ENCODE measurements around the gene HSD17B11. TPM values are rescaled to one million over a fixed set of nuclear protein-coding genes. Genes with fewer than 3 reads are reported as not detected.
"Not testable (repeated sequence)": the region's sequence is repeated elsewhere in the genome, so short reads cannot be mapped to it uniquely, and the experiment has no call there.

Gene HSD17B11
- total RNA-seq, 1 donor from 2014 or later = 12.9 TPM

GRCh38 chr4:87426865-87427517, 36.0 kb upstream of the HSD17B11 start:
- Histone ChIP-seq H3K36me3 (ENCODE audit: control insufficient read depth, insufficient read depth, low read length) (no peaks in the 10 kb centered on the region), H3K27me3 (ENCODE audit: control insufficient read depth, insufficient read depth, low read length) (no peaks in the 10 kb centered on the region), H3K4me3 (ENCODE audit: low read depth, low read length) (no peak overlapping the region)
- DNase-seq (ENCODE audit: low read depth) = no peak
- TF ChIP-seq CTCF (IDR thresholded peaks at IDR 0.05; ENCODE audit: insufficient read depth, low read length, poor library complexity, severe bottlenecking) = no peak

DNA sequence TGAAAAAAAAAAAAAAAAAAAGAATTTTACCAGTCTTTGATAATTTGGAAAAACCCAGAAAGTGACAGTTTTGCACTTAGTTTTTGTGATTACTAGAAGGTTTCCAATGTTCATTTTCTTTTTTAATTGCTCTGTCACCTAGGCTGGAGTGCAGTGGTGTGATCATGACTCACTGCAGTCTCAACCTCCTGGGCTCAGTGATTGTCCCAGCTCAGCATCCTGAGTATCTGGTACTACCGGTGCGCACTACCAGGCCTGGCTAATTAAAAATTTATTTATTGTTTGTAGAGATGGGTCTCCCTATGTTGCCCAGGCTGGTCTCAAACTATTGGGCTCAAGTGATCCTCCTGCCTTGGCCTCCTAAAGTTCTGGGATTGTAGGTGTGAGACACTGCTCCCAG, 34.7 kb upstream of the HSD17B11 start:
- no peak overlapping the region for H3K4me3 ChIP-seq (ENCODE audit: low read depth, low read length)
- no peak for TF ChIP-seq CTCF (IDR thresholded peaks at IDR 0.05; ENCODE audit: insufficient read depth, low read length, poor library complexity, severe bottlenecking)
- DNase-seq (ENCODE audit: low read depth) = no peak
- no peaks in the 10 kb centered on the region for H3K36me3 ChIP-seq (ENCODE audit: control insufficient read depth, insufficient read depth, low read length)
- H3K27me3 ChIP-seq (ENCODE audit: control insufficient read depth, insufficient read depth, low read length) = no peaks in the 10 kb centered on the region

GRCh38 chr4:87424099-87424543, 33.1 kb upstream of the HSD17B11 start:
- H3K4me3 ChIP-seq (ENCODE audit: low read depth, low read length) = peak overlapping the region; percentile 69
- H3K27me3 ChIP-seq (ENCODE audit: control insufficient read depth, insufficient read depth, low read length); H3K36me3 ChIP-seq (ENCODE audit: control insufficient read depth, insufficient read depth, low read length); DNase-seq (ENCODE audit: low read depth): not testable (repeated sequence)

DNA sequence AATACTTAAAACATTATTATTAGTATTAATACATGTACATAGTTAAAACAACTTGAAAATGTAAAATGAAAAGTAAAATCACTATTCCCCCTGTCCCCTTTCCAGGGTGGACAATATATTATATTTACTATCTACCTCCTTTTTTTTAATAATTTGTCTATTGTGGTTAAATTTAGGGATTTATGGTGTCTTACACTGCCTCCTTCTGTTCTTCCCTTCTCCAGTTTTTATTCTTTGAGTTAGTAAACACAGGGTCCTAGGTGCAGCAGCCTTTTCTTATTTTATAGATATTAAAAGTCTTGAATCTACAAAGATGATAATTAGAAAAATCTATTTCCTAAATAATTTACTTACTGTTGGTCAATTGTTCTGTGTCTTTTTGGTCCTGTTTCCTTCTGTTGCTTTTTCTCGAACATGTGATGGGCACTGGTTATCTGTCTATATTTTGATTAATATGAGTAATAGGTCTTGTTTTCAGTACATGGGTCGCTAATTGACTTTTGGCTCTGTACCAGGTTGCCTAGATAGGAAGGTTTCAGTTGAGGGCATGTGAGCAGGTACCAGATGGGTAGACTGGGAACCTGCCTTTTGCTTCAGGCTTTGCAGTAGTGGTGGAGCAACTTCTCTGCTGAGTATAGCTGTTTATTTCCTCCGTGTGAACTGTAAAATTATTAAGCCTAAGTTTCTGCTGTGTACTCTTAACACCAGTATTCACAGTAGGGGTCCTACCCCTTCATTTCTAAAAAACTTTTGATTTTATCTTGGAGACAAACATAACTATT, 32.5 kb upstream of the HSD17B11 start:
- DNase-seq (ENCODE audit: low read depth) = no peak
- Histone ChIP-seq H3K4me3 (ENCODE audit: low read depth, low read length) (peak overlapping the region; percentile 69), H3K27me3 (ENCODE audit: control insufficient read depth, insufficient read depth, low read length) (no peaks in the 10 kb centered on the region), H3K36me3 (ENCODE audit: control insufficient read depth, insufficient read depth, low read length) (no peaks in the 10 kb centered on the region)
- no peak for TF ChIP-seq CTCF (IDR thresholded peaks at IDR 0.05; ENCODE audit: insufficient read depth, low read length, poor library complexity, severe bottlenecking)

DNA sequence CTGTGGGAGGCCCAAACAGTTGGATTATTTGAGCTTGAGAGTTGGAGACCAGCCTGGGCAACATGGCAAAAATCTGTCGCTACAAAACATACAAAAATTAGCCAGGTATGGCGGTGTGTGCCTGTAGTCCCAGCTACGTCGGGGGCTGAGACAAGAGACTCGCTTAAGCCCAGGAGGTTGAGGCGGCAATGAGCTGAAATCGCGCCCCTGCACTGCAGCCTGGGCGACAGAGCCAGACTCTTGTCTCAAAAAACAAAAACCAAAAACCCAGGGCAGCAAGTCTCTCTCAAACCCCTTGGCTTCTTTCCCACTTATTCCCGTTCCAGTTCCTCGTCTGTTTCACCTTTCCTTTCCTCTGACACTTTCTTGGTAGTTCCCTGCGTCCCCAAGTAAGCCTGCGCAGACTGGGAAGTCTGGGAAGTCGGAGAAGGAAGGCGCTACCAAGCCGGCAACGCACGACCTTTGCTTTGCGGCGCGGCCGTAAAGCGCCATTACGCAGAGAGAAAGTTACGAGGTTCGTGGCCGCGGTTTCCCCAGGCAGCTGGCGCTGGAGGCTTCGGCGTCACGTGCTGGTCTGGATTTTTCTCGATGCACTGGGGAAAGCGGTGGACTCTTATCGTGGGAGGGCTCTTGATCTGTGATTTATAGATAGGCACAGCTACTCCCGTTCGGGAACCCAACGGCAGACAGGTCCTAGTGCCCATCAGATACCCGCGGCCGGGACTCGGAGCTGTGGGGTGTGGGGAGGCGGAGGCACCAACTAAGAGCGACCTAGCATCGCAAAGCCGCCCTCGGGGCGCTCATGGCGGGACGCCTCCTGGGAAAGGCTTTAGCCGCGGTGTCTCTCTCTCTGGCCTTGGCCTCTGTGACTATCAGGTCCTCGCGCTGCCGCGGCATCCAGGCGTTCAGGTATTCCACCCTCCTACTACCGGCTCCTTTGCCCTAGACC, 31.4 kb upstream of the HSD17B11 start, which contains the start of gene NUDT9:
Gene NUDT9 (plus strand): TSS at position 470 of the 949 bp plus-strand sequence. CDS start 333 bp downstream, at position 803.
- DNase-seq (ENCODE audit: low read depth) = peak; percentile 93
- TF ChIP-seq CTCF (IDR thresholded peaks at IDR 0.05; ENCODE audit: insufficient read depth, low read length, poor library complexity, severe bottlenecking) = no peak
- Histone ChIP-seq H3K27me3 (ENCODE audit: control insufficient read depth, insufficient read depth, low read length) (no peaks in the 10 kb centered on the region), H3K4me3 (ENCODE audit: low read depth, low read length) (peak within 1 kb of the TSS; percentile 69), H3K36me3 (ENCODE audit: control insufficient read depth, insufficient read depth, low read length) (no peaks in the 10 kb centered on the region)
